Right renal pelvis (tissue), 4 donors: ENCODE data around the gene RNH1. TPM values are rescaled to one million over a fixed set of nuclear protein-coding genes. Genes with fewer than 3 reads are reported as not detected.
A peak's percentile ranks its signal among the peaks of the same experiment; 100 is the strongest.

Experiments
- DNase-seq, 4 donors: peaks; one replicate each; pipeline ENCODE4 v3.0.0-alpha.2; 2013; ENCODE audit warnings: low read depth in 4 of 4, low spot score in 3 of 4, missing footprints in 1 of 4
- polyA plus RNA-seq, 4 donors: library from polyadenylated mRNA; unstranded; fragments of 120-200 nt; gene quantifications; one replicate each; pipeline ENCODE4 v1.2.1, GENCODE V29; 2013; ENCODE audit not compliant: insufficient read length in 4 of 4

The RNH1 gene
- polyA plus RNA-seq, 4 donors = 80.9 to 120 (median 86.6) TPM

GRCh38 chr11:461626-462025 lies 45.4 kb downstream of the RNH1 start:
- no peak for DNase-seq

GRCh38 chr11:460331-461199 lies 46.5 kb downstream of the RNH1 start:
- no peak for DNase-seq

GRCh38 chr11:459511-460220 lies 47.4 kb downstream of the RNH1 start:
- DNase-seq = no peak

GRCh38 chr11:457111-457760 lies 49.8 kb downstream of the RNH1 start:
- DNase-seq = no peak

GRCh38 chr11:456533-456932 lies 50.5 kb downstream of the RNH1 start:
- DNase-seq = no peak

GRCh38 chr11:455566-456147 lies 51.4 kb downstream of the RNH1 start:
- no peak for DNase-seq

GRCh38 chr11:454801-455565 lies 52.1 kb downstream of the RNH1 start:
- DNase-seq = no peak

GRCh38 chr11:454043-454442 lies 53.0 kb downstream of the RNH1 start:
- DNase-seq = no peak

GRCh38 chr11:453564-453963 lies 53.5 kb downstream of the RNH1 start:
- no peak for DNase-seq

- no peak for DNase-seq
Measured at GRCh38 chr11:452916-453527, 54.0 kb downstream of the RNH1 start.

- no peak for DNase-seq
Measured at GRCh38 chr11:452203-452744, 54.8 kb downstream of the RNH1 start.

GRCh38 chr11:451738-452137 lies 55.3 kb downstream of the RNH1 start:
- DNase-seq = no peak

- no peak for DNase-seq
Measured at GRCh38 chr11:450809-451451, 56.1 kb downstream of the RNH1 start.

- peak; percentile 88 to 93 (median 92) for DNase-seq
Measured at GRCh38 chr11:449889-450808, 56.9 kb downstream of the RNH1 start, which contains the start of gene PTDSS2. Gene PTDSS2, plus strand, starts transcription at chr11:450279. Its CDS starts 177 bp downstream, at chr11:450456.

- peak; percentile 80 to 86 (median 84) for DNase-seq
Measured at GRCh38 chr11:447923-448731, 58.9 kb downstream of the RNH1 start.

GRCh38 chr11:446891-447290 lies 60.2 kb downstream of the RNH1 start:
- no peak for DNase-seq
